ENCODE measurements around the gene MTG1.

- TF ChIP-seq CTCF (conservative IDR thresholded peaks at IDR 0.05 in 1 of 2, IDR thresholded peaks at IDR 0.05 in 1 of 2; ENCODE audit: low read depth in 1 of 2, low read length in 2 of 2) (no peak), EZH2 (IDR thresholded peaks at IDR 0.05; ENCODE audit: low read length, missing control alignments) (no peak)
These were observed 17.8 kb downstream of the MTG1 start for GRCh38 chr10:133411523-133412380.

Measured in fibroblast of lung (primary cell).